AG04449 (cell line): Measurements from ENCODE around the gene RBM42.

Experiments
- CTCF ChIA-PET: fragments of 350-600 bp; formaldehyde crosslinking; extraction: SDS; loops from one replicate; lab custom pipeline; 2021; ENCODE audit warnings: antibody characterized with exemption; lab: Yijun Ruan, JAX
- POLR2A ChIA-PET: fragments of 400-600, 350-600 bp; formaldehyde crosslinking; extraction: SDS; loops from one replicate; lab custom pipeline; 2020; ENCODE audit warnings: antibody characterized with exemption, inconsistent platforms; lab: Yijun Ruan, JAX
- DNase-seq: peaks from one replicate; pipeline ENCODE4 v3.0.0-alpha.2; 2010; ENCODE audit warnings: low read depth, low spot score
- H3K4me3 ChIP-seq: 2 replicates; pipeline ENCODE4 v1.5.1; 2011; ENCODE audit warnings: low read depth, mild to moderate bottlenecking, control low read depth, low read length
- TF ChIP-seq, protein P1 (sequence below): IDR thresholded peaks from one replicate; pipeline ENCODE4 v1.5.1; 2011; ENCODE audit warnings: mild to moderate bottlenecking, moderate library complexity, low read length, control low read depth, inconsistent platforms; ENCODE audit not compliant: insufficient read depth; ENCODE audit errors: missing control alignments

RBM42 gene

DNA sequence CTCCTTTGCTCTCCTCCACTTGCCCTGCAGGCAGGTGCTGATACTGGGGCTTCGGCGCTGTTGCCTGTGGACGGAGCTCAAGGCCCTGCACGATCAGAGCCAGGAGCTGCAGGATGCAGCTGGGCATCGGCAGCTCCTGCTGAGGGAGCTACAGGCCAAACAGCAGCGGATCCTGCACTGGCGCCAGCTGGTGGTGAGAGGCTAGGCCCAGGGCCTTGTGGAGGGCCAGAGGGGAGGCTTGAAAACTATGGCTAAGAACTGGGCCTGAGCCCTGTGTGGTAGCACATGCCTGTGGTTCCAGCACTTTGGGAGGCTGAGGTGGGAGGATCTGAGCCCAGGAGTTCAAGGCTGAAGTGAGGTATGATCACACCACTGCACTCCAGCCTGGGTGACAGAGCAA lies 10.0 kb upstream of the RBM42 start:
- no peak for DNase-seq
- H3K4me3 ChIP-seq = no peak overlapping the region
- POLR2A ChIA-PET = interaction anchor here (0.7 kb wide), 1 partner anchor 97 kb away, joined by 3 read pairs; no protein-coding TSS in a partner anchor
- CTCF ChIA-PET = no interaction called here
- TF ChIP-seq, protein P1, sequence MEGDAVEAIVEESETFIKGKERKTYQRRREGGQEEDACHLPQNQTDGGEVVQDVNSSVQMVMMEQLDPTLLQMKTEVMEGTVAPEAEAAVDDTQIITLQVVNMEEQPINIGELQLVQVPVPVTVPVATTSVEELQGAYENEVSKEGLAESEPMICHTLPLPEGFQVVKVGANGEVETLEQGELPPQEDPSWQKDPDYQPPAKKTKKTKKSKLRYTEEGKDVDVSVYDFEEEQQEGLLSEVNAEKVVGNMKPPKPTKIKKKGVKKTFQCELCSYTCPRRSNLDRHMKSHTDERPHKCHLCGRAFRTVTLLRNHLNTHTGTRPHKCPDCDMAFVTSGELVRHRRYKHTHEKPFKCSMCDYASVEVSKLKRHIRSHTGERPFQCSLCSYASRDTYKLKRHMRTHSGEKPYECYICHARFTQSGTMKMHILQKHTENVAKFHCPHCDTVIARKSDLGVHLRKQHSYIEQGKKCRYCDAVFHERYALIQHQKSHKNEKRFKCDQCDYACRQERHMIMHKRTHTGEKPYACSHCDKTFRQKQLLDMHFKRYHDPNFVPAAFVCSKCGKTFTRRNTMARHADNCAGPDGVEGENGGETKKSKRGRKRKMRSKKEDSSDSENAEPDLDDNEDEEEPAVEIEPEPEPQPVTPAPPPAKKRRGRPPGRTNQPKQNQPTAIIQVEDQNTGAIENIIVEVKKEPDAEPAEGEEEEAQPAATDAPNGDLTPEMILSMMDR = no peak

DNA sequence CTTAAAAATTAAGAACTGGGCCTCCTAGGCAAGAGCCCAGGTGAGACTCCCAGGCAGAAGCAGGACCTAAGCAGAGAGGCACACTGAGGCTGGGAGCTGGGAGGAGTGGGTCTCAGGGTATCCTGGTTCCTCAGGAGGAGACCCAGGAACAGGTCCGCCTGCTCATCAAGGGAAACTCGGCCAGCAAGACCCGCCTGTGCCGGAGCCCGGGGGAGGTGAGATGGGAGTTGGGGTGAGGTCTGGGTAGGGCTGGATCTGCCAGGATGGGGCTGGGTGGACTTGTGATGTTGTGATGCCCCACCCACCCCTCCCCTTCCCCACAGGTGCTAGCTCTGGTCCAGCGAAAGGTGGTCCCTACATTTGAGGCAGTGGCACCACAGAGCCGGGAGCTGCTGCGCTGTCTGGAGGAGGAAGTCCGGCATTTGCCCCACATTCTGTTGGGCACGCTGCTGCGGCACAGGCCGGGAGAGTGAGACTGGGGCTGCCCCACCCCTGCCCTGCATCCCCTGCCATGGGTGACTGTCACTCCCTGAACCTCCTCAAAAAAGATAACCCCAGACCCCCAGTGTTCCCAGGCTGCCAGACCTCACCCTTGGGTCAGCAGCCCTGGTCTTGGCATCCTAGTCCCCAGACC lies 9.4 kb upstream of the RBM42 start:
- no peak overlapping the region for H3K4me3 ChIP-seq
- CTCF ChIA-PET = no interaction called here
- POLR2A ChIA-PET = interaction anchor here (0.7 kb wide), 1 partner anchor 98 kb away, joined by 3 read pairs; no protein-coding TSS in a partner anchor
- no peak for DNase-seq
- TF ChIP-seq, protein P1 = no peak

DNA sequence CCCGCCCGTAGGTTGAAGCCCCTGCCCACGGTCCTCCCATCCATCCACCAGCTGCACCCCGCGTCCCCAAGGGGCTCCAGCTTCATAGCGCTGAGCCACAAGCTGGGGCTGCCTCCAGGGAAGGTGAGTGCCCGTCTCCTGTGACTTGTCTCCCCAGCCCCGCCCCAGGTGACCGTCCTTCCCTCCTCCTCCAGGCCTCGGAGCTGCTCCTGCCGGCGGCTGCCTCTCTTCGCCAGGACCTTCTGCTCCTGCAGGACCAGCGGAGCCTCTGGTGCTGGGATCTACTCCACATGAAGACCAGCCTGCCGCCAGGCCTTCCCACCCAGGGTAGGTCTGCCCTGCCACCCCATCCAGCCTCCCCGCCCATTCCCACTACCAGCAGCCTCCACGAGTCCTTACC lies 8.8 kb upstream of the RBM42 start:
- ChIA-PET POLR2A (no interaction called here), CTCF (no interaction called here)
- no peak for DNase-seq
- TF ChIP-seq, protein P1 = no peak
- H3K4me3 ChIP-seq = no peak overlapping the region

DNA sequence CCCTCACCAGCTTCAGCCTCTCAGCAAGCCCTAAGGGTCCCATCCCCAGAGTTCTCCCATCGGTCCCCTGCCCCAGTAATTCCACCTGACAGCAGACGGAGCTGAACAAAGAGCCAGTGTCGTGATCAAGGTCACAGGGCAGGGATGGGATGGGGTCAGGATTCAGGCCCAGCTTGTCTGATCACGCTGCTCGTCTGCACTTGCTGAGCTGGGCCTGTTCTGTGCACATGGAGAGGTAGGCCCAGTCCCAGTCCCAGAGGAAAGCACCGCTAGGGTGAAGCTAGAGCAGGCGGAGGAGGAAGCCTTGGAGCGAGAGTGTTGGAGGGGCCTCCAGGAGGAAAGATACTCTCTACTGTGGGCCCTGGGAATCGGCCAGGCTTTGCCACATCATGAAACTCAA lies 7.1 kb upstream of the RBM42 start:
- POLR2A ChIA-PET = no interaction called here
- CTCF ChIA-PET = no interaction called here
- TF ChIP-seq, protein P1 = no peak
- DNase-seq = no peak
- no peak overlapping the region for H3K4me3 ChIP-seq

DNA sequence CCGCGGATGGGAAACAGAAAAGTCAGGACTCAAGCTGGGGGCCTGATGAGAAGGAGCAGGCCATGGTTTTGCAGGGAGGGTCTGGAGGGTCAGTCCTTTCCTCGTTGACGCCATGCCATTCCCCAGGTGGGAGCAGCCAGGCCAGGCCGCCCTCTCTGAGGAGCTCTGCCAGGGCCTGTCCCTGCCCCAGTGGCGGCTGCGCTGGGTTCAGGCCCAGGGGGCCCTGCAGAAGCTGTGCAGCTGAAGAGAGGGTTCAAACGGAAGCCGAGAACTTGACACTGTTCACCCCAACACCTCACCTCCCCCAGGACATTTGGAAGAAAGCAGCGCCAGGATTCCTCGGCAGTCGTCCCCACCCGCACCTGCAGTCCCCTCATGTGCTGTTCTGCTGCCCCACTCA lies 6.1 kb upstream of the RBM42 start:
- H3K4me3 ChIP-seq = no peak overlapping the region
- DNase-seq = no peak
- ChIA-PET POLR2A (no interaction called here), CTCF (no interaction called here)
- TF ChIP-seq, protein P1 = no peak

DNA sequence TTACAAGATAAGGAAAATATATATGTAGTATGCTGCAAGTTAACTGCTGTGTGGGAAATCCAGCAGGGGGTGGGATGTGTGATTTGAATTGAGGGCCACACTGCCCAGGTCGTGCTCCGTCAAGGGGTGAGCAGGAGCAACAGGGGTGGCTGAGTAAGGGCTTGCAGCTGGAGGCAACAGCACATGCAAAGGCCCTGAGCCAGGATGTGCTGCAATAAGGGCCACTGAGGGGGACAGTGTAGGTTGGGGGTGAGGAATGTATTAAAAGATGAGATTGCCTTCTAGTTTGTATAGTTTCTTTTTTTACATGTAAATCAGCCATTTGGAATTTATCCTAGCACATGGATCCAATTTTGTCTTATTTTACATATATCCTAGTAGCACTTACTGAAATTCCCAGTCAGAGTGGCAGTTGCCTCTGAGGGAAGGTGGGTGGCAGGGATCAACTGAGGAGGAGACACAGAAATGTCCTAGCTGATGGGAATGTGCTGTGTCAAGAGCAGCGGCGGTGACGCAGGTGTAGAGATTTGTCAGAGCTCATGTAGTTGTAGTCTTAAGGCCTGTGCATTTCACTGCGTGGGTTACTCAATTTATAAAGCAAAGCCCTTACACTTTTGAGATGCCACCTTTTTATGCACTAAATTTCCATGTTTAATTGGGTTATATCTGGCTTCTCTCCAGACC lies 5.4 kb upstream of the RBM42 start:
- ChIA-PET CTCF (interaction anchor here (0.9 kb wide), 1 partner anchor 75 kb away, joined by 3 read pairs; no protein-coding TSS in a partner anchor), POLR2A (no interaction called here)
- TF ChIP-seq, protein P1 = no peak
- no peak overlapping the region for H3K4me3 ChIP-seq
- no peak for DNase-seq
